ENCODE data around the gene ZFHX3.

DNA sequence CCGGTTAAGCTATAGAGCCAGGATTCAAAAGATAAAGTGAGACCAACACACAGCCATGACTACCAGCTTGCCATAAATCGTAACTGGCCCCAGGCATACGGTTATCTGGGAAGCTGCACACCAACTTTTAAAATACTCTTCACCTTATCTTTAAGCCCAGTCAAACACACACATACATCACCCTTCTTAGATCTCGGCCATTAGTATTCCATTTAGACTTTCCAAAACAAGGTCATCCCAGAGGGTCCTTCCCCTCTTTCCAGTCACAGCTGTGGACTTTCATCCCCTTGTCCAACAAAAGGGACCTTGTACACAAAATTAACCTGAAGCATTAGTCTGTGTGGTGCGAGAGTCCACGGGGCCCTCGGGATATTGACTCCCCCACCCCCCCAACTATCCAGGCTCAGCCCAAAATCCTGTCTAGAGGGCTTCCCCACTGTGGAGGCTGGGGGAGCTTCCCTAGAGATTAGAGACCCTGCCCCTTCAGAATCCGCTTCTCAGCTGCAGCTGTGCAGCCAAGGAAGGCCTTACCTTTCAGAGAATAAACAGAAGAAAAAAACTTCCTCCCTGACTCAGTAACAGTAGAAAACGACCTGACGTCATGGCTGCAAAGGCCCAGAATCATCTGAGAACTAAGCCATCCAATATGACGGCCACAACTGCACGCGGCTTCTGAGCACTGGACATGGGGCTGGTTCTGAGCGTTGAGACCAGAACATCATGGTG, 9.9 kb downstream of the ZFHX3 start:
- TF ChIP-seq, protein P1, sequence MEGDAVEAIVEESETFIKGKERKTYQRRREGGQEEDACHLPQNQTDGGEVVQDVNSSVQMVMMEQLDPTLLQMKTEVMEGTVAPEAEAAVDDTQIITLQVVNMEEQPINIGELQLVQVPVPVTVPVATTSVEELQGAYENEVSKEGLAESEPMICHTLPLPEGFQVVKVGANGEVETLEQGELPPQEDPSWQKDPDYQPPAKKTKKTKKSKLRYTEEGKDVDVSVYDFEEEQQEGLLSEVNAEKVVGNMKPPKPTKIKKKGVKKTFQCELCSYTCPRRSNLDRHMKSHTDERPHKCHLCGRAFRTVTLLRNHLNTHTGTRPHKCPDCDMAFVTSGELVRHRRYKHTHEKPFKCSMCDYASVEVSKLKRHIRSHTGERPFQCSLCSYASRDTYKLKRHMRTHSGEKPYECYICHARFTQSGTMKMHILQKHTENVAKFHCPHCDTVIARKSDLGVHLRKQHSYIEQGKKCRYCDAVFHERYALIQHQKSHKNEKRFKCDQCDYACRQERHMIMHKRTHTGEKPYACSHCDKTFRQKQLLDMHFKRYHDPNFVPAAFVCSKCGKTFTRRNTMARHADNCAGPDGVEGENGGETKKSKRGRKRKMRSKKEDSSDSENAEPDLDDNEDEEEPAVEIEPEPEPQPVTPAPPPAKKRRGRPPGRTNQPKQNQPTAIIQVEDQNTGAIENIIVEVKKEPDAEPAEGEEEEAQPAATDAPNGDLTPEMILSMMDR (IDR thresholded peaks at IDR 0.05), result no peak
- TF ChIP-seq POLR2A (IDR thresholded peaks at IDR 0.05), result no peak

All from heart left ventricle (tissue), 13 donors.